ENCODE measurements around the gene SAMM50. TPM values are rescaled to one million over a fixed set of nuclear protein-coding genes. Genes with fewer than 3 reads are reported as not detected.

SAMM50 gene
- total and polyA plus RNA-seq, 10 of the 15 experiments (the other 5 are each of a cell fraction or from before 2014, with no cell fraction given): 38.2 to 126 (median 62.4) TPM

DNA sequence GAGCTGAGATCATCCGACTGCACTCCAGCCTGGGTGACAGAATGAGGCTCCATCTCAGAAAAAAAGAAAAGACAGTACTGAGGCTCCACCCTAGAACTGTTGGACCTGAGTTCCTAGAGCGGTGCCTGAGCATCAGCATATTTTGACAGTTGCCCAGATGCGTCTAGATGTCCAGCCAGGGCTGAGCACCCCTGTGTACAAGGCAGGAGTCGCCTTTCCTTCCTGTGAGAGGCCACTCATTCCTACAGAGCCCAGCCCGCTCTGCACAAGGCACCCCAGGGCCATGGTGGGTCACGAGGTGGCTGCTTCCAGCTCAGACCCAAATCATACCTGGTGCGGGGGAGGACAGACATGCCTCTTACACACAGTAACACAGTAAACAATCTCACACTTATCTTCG, 15.9 kb downstream of the SAMM50 start:
- ATAC-seq: no peak
- intact Hi-C loops (cut with micrococcal nuclease; ENCODE audit: unreplicated experiment): no loop called here
- ChIA-PET CTCF (no interaction called here), SMC1A (ENCODE audit: uncharacterized antibody, unreplicated experiment) (no interaction called here), RAD21 (ENCODE audit: unreplicated experiment) (no interaction called here), POLR2A (no interaction called here)
- FAIRE-seq: no peak
- WGBS (ENCODE audit: insufficient coverage, insufficient replicate concordance, low lambda C conversion rate, missing lambda C conversion rate): 86% methylated on average over 8 of the region's 8 CpGs
- in situ Hi-C loops (cut with MboI): no loop called here
- Histone ChIP-seq H3K9ac (ENCODE audit: control insufficient read depth, insufficient read depth, low read length) (no peak overlapping the region), H3K27me3 (replicated peaks in 1 of 2; ENCODE audit: control insufficient read depth in 2 of 2, insufficient read depth in 2 of 2, low read length in 1 of 2) (no peaks in the 10 kb centered on the region), H3K79me2 (ENCODE audit: control insufficient read depth, insufficient read depth, low read length) (no peaks in the 10 kb centered on the region), H3K9me3 (replicated peaks; ENCODE audit: control insufficient read depth, insufficient read depth, low read length) (no peaks in the 10 kb centered on the region), H2AFZ (ENCODE audit: control insufficient read depth, low read depth, low read length) (no peak overlapping the region), H3K4me1 (ENCODE audit: control insufficient read depth, insufficient read depth, low read length) (no peaks in the 10 kb centered on the region), H4K20me1 (ENCODE audit: control insufficient read depth, insufficient read depth) (no peaks in the 10 kb centered on the region; the same call in 1 of the 2 replicates), H3K4me2 (ENCODE audit: control insufficient read depth, insufficient read depth) (no peak overlapping the region), H3K36me3 (ENCODE audit: control insufficient read depth in 2 of 2, insufficient read depth in 2 of 2, low read length in 1 of 2) (peaks cover 21 to 32% of the 10 kb centered on the region in 2 experiments; a peak in 3 of 4 replicates), H3K4me3 (no peak overlapping the region), H3K27ac (ENCODE audit: control insufficient read depth, insufficient read depth) (no peak overlapping the region)
- DNase-seq (ENCODE audit: low read depth, low spot score): no peak
- no TSS peak for BruUV-seq (replicated peaks)
- TF ChIP-seq ZNF217 (IDR thresholded peaks at IDR 0.05): no peak
- TF ChIP-seq, protein P1, sequence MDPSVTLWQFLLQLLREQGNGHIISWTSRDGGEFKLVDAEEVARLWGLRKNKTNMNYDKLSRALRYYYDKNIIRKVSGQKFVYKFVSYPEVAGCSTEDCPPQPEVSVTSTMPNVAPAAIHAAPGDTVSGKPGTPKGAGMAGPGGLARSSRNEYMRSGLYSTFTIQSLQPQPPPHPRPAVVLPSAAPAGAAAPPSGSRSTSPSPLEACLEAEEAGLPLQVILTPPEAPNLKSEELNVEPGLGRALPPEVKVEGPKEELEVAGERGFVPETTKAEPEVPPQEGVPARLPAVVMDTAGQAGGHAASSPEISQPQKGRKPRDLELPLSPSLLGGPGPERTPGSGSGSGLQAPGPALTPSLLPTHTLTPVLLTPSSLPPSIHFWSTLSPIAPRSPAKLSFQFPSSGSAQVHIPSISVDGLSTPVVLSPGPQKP (IDR thresholded peaks at IDR 0.05; ENCODE audit: low read depth, low read length): no peak
- TF ChIP-seq, protein P2, sequence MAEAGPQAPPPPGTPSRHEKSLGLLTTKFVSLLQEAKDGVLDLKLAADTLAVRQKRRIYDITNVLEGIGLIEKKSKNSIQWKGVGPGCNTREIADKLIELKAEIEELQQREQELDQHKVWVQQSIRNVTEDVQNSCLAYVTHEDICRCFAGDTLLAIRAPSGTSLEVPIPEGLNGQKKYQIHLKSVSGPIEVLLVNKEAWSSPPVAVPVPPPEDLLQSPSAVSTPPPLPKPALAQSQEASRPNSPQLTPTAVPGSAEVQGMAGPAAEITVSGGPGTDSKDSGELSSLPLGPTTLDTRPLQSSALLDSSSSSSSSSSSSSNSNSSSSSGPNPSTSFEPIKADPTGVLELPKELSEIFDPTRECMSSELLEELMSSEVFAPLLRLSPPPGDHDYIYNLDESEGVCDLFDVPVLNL (IDR thresholded peaks at IDR 0.05; ENCODE audit: low read depth, low read length): no peak
- TF ChIP-seq BACH1 (IDR thresholded peaks at IDR 0.05; ENCODE audit: borderline replicate concordance): no peak
- no peak for TF ChIP-seq EP300 (IDR thresholded peaks at IDR 0.05; ENCODE audit: borderline replicate concordance in 1 of 2, control insufficient read depth in 1 of 2, low read depth in 2 of 2, low read length in 2 of 2)
- TF ChIP-seq, protein P3, sequence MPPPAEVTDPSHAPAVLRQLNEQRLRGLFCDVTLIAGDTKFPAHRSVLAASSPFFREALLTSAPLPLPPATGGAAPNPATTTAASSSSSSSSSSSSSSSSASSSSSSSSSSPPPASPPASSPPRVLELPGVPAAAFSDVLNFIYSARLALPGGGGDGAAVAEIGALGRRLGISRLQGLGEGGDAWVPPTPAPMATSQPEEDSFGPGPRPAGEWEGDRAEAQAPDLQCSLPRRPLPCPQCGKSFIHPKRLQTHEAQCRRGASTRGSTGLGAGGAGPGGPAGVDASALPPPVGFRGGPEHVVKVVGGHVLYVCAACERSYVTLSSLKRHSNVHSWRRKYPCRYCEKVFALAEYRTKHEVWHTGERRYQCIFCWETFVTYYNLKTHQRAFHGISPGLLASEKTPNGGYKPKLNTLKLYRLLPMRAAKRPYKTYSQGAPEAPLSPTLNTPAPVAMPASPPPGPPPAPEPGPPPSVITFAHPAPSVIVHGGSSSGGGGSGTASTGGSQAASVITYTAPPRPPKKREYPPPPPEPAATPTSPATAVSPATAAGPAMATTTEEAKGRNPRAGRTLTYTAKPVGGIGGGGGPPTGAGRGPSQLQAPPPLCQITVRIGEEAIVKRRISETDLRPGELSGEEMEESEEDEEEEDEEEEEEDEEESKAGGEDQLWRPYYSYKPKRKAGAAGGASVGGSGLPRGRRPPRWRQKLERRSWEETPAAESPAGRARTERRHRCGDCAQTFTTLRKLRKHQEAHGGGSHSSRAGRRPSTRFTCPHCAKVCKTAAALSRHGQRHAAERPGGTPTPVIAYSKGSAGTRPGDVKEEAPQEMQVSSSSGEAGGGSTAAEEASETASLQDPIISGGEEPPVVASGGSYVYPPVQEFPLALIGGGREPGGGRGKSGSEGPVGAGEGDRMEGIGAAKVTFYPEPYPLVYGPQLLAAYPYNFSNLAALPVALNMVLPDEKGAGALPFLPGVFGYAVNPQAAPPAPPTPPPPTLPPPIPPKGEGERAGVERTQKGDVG (CRISPR knock-in tag; IDR thresholded peaks at IDR 0.05): no peak
- no peak for TF ChIP-seq NR2F1 (conservative IDR thresholded peaks at IDR 0.05)
- no peak for TF ChIP-seq CHD1 (IDR thresholded peaks at IDR 0.05; ENCODE audit: low read depth, low read length)

All from GM12878 (cell line).